Measurements from ENCODE around the gene TUT7.

The TUT7 gene

DNA sequence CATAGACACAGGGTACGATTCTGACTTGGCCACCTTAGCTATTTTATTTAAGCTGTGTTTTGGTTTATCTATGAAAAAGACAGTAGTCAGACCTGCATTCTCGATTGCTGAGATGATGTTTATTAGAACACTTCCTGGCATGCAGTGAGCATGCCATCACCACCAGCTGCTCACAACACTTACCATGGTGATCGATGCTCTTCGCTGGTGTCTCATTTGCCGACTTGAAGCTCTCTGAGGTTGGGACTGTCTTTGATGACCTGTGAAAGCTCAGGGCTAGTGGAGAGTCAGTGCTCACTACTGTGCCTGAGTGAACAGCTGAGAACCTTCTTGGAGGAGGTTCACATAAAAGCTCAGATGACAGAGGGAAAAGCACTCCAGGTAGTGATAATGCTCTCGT lies 90.3 kb downstream of the TUT7 start:
- no peak for DNase-seq (ENCODE audit: low read depth in 2 of 2)
- no peak for TF ChIP-seq CTCF (IDR thresholded peaks at IDR 0.05; ENCODE audit: low read depth, low read length)

DNA sequence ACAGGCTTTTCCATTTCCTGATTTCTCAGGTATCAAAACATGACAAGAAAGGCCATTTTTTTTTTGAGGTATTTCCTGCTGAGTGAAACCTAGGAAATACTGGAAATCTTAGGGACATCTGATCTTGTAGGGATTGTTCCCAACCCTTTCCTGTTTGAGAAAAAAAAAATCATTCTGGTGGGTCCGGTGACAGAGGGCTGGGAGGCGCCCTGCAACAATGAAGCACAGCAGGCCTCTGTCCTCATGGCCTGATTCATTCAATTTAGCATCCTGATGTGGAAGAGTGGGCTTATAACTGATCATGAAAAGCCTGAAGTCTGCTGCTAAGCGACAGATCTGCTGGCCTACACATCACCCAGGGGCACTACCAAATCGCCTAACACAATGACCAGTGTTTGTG lies 91.7 kb downstream of the TUT7 start:
- no peak for DNase-seq (ENCODE audit: low read depth in 2 of 2)
- TF ChIP-seq CTCF (IDR thresholded peaks at IDR 0.05; ENCODE audit: low read depth, low read length): no peak

More for the DNA sequence above, 90.3 kb downstream of the TUT7 start:
- H3K4me3 ChIP-seq (replicated peaks in 1 of 2; ENCODE audit: low read depth in 2 of 2, low read length in 2 of 2): no peak overlapping the region

DNA sequence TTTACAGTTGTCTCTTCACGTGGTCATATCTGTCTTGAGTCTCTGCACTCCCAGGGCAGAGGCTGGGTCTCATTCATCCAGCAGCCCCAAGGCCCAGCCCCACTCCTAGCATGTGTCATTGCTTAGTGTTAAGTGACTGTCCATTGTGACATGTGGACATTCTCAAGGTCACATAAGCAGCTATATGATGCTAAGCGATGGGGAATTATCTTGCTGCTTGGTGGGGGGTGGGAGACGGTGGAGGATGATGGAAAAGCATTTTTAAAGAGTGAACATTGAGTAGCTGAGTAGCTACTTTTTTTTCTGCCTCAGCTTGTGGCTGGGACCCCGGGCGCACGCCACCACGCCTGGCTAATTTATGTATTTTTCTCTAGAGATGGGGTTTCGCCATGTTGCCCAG lies 94.7 kb downstream of the TUT7 start, which contains the start of gene C9orf153:
C9orf153 (minus strand) TSS at position 101 of the 400 bp plus-strand sequence. CDS start 30,054 bp downstream, outside the sequence.
- TF ChIP-seq CTCF (IDR thresholded peaks at IDR 0.05; ENCODE audit: low read depth, low read length): no peak

More for the DNA sequence above, 91.7 kb downstream of the TUT7 start:
- H3K4me3 ChIP-seq (replicated peaks in 1 of 2; ENCODE audit: low read depth in 2 of 2, low read length in 2 of 2): no peak overlapping the region

DNA sequence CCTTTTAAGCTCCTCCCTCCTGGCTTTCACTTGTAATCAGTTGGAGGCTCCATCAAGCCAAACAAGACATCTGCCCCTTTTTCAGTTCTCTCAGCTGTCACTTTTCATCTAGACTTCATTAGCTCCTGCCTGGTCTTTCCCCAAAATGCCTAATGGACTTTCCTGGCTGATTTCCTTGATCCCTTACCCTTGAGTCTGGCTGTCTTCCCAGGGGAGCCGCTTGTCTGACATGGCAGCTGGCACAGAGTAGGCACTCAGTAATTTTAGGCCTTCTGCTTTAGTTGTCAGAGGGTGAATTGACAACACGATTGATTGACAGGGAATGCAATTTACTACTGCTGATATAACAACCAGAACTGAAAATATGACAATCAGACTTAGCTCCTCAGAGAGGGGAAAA lies 96.8 kb downstream of the TUT7 start:
- no peak for DNase-seq (ENCODE audit: low read depth in 2 of 2)
- no peak overlapping the region for H3K4me3 ChIP-seq (replicated peaks in 1 of 2; ENCODE audit: low read depth in 2 of 2, low read length in 2 of 2)
- no peak for TF ChIP-seq CTCF (IDR thresholded peaks at IDR 0.05; ENCODE audit: low read depth, low read length)

More for the DNA sequence above, 94.7 kb downstream of the TUT7 start, which contains the start of gene C9orf153:
- no peak within 1 kb of the TSS for H3K4me3 ChIP-seq (replicated peaks in 1 of 2; ENCODE audit: low read depth in 2 of 2, low read length in 2 of 2)
- DNase-seq (ENCODE audit: low read depth in 2 of 2): no peak

DNA sequence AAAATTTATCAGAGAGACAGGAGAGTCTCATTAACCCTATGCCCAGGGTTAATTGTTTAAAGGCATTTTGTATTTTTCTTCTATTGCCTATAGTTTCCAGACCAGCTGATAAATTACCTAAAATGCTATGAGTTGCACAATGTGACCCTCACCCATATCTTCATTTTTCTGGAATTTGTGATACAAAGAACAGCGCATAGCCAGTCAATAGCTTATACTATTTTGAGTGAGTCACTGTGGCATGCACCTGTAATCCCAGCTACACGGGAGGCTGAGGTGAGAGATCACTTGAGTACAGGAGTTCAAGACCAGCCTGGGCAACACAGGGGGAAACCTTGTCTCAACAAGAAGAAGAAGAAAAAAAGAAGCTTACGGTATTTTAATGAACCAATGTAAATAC lies 97.6 kb downstream of the TUT7 start:
- no peak for TF ChIP-seq CTCF (IDR thresholded peaks at IDR 0.05; ENCODE audit: low read depth, low read length)
- DNase-seq (ENCODE audit: low read depth in 2 of 2): no peak
- no peak overlapping the region for H3K4me3 ChIP-seq (replicated peaks in 1 of 2; ENCODE audit: low read depth in 2 of 2, low read length in 2 of 2)

DNA sequence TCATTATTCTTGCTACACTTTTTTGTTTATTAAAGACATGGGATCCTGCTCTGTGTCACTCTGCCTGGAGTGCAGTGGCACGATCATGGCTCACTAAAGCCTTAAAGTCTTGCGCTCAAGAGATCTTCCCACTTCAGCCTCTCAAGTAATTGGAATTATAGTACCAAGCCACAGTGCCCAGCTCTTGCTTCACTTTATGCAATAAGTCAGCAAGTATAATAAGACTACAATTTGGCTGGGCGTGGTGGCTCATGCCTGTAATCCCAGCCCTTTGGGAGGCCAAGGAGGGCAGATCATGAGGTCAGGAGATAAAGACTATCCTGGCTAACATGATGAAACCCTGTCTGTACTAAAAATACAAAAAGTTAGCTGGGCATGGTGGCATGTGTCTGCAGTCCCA lies 100.6 kb downstream of the TUT7 start:
- H3K4me3 ChIP-seq (replicated peaks in 1 of 2; ENCODE audit: low read depth in 2 of 2, low read length in 2 of 2): no peak overlapping the region
- TF ChIP-seq CTCF (IDR thresholded peaks at IDR 0.05; ENCODE audit: low read depth, low read length): no peak
- no peak for DNase-seq (ENCODE audit: low read depth in 2 of 2)

DNA sequence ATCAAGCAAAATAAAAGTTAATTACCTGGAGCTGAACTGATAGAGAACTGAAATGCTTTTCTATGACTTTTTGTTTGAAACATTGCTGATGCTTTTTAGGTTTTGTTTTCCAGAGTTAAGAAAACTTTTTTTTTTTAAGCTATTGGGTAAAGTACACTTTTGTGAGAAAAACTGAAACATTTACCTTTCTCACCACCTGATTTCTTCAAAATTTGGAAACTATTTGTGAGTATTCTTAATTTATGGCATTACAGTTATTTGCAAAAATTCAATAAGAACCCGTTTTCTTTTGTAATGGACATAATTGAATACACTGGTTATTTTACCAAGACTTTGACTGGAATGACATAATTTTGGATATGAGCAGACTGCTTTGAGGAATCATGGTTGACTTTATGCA lies 101.3 kb downstream of the TUT7 start:
- TF ChIP-seq CTCF (IDR thresholded peaks at IDR 0.05; ENCODE audit: low read depth, low read length): no peak
- DNase-seq (ENCODE audit: low read depth in 2 of 2): no peak
- H3K4me3 ChIP-seq (replicated peaks in 1 of 2; ENCODE audit: low read depth in 2 of 2, low read length in 2 of 2): no peak overlapping the region
